ENCODE data around the gene ARHGAP27.
A peak's percentile ranks its signal among the peaks of the same experiment; 100 is the strongest.

ARHGAP27 gene

DNA sequence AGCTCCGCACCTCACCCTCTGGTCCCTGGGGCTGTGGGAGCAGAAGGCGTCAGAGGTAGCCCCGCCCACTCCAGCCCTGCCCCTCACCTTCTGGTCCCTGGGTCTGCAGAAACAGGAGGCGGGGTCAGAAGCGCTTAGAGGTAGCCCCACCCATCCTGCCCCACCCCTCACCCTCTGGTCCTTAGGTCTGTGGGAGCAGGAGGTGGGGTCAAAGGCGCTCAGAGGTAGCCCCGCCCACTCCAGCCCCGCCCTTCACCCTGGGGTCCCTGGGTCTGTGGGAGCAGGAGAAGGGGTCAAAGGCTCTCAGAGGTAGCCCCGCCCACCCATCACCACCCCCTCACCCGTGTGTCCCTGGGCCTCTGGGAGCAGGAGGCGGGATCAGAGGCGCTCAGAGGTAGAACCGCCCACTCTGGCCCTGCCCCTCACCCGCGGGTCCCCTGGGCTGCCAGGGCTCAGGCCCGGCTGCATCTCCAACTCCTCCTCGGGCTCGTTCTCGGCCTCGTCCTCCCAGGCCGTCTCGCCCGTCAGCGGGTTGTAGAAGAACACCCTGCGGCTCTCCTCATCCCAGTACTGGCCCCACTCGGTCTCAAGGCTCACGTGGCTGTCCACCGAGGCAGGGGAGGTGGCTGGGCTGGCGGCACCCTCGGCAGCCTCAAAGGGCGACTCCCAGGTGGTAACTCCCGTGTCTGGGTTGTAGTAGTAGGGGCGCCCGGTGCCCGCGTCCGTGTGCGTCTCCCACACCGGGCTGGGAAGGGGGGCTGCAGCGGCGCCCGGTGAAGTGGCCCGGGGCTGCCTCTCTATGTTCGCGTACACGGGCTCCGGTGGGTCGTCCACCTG is 27.2 kb downstream of the ARHGAP27 start:
- DNase-seq: no peak

- DNase-seq: no peak
These were observed 27.8 kb downstream of the ARHGAP27 start for GRCh38 chr17:45404870-45405249.

- no peak for DNase-seq
These were observed 28.7 kb downstream of the ARHGAP27 start for GRCh38 chr17:45403906-45404490.

DNA sequence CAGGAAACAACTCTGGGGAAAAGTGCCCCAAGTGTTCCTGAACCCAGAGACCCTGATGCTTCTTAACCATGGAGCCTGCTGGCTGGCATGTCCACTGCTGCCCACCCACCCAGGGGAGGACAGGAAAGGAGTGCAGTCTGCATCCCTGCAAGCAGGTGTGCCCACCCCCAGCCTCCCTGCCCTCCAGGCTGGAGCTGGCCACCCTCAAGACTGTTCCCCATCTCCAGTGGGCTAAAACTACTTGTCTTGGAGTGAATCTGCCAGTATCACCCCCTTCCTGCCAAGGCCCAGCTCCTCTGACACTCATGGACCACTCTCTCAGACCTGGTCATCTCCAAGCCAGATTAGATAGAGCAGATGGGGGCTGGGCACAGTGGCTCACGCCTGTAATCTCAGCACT is 29.8 kb downstream of the ARHGAP27 start:
- DNase-seq: no peak

- DNase-seq: no peak
These were observed 33.9 kb downstream of the ARHGAP27 start for GRCh38 chr17:45398800-45399199.

GRCh38 chr17:45397796-45398195 is 34.9 kb downstream of the ARHGAP27 start:
- no peak for DNase-seq

DNA sequence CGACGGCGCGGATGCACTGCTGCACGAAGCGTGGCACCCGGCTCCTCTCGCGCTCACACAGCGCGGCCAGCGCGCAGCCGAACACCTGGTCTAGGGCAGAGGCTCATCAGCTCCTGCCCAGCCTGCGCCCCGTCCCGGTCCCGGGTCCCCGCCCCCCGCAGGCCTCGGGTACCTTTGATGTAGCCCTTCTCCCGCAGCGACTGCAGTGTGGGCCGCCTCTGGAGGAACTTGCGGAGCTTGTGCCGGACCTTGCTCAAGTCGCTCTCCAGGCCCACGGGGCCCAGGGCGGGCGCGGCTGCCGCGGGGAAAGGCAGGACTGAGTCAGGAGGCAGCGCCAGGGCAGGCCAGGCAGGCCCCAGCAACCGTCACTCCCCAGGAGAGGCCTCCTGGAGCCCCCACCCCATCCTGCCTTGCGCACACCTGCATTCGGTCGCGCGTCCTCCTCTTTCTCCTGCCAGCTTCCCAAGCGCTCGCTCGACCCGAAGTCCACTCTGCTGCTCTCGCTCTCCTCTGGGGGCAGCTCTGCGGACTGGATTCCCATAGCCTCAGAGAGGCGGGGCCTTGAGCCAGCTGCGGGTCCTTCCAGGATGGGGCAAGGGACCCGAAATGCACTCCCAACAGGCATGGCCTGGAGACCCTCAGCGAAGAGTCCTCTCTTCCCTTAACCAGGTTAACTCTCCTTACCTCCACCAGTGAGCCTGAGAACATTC is 36.0 kb downstream of the ARHGAP27 start:
- no peak for DNase-seq

- no peak for DNase-seq
These were observed 36.9 kb downstream of the ARHGAP27 start for GRCh38 chr17:45395569-45396415.

GRCh38 chr17:45394913-45395568 is 37.6 kb downstream of the ARHGAP27 start:
- DNase-seq: peak; percentile 83

DNA sequence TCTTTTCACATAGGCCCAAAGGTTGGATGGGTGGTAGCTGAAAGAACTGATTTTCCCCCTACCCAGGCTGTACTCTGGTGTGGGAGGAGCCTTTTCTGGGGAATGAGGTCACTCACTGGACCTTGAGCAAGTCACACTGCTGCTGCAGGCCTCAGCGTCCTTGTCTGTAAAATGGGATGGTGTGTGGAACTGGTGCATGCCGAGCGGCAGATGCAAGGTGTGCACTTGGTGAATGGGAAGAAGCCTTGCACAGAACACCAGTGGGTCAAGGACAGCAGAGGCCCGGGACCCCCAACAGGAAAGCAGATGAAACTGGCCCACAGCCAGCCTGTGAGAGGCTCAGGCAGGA is 38.1 kb downstream of the ARHGAP27 start:
- DNase-seq: no peak

DNA sequence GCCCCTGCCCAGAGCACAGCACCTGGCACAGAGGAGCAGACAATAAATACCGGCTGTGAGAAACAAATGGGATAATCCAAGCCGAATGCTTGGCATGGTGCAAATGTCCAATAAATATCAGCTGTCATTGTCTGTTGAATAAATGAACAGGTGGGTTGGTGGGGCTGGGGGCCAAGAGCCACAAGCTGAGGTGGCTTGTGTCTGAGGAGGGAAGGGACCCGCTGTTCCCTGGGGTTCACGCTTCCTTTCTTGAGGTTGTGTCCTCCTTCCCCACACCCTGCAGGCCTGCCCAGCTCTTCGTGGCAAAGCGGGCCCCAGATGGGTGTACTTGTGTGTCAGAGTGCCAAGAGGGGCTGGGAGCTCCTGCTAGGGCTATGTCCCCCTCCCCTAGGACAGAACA is 38.6 kb downstream of the ARHGAP27 start:
- DNase-seq: peak; percentile 25

GRCh38 chr17:45393411-45393810 is 39.3 kb downstream of the ARHGAP27 start:
- no peak for DNase-seq

- no peak for DNase-seq
These were observed 40.8 kb downstream of the ARHGAP27 start for GRCh38 chr17:45391918-45392317.

DNA sequence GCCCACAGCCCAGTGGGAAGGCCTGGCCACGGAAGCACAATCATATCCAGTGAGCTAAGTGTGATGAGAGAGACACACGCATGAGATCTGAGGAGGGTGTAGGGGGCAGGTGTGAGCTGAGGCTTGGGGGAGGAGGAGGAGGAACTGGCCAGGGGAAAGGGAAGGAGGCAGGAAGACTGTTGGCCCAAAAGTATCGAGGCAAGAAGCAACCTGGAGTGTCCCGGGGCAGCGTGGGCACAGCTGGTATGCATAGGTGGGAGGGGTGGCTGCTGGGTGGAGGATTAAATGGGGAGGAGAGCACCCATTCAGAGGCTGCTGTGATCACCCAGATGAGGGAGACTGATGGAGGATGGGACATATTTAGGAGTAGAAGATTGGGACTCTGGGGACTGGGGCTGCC is 41.4 kb downstream of the ARHGAP27 start:
- no peak for DNase-seq

DNA sequence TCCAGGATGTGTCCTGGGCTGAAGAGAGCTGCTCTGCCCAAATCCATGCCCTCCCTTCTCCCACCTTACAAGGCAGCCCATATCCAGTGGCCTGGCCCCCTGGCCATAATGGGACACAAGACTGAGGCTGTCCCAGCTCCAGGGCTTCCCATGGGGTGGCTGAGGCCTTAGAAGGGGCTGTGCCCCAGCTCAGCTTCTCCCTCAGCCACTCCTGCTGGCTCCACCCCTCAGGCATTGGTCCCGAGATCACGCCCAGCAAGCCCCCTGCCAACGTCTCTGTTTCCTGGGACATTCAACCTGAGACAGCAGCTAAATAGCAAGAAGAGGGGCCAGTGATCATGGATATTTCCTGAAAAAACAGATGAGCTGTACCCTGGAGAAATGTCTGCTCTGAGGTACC is 43.3 kb downstream of the ARHGAP27 start:
- DNase-seq: no peak

- no peak for DNase-seq
These were observed 43.9 kb downstream of the ARHGAP27 start for GRCh38 chr17:45388604-45389325.

GRCh38 chr17:45387739-45388138 is 44.9 kb downstream of the ARHGAP27 start:
- DNase-seq: no peak

DNA sequence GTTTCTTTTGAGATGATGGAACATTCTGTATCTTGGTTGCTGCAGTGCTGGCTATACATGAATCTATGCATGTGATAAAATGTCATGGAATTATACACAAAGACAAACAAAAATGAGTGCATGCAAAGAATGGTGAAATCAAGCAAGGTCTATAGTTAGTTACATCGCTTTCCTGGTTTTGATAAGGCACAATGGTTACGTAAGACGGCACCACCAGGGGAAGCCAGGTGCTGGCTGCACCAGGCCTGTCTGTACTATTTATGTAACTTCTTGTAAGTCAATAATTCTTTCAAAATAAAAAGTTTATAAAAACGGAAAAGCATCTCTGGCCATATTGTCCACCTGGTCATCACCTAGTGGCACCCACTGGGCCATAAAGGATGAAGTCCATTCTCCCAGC is 46.5 kb downstream of the ARHGAP27 start:
- no peak for DNase-seq

GRCh38 chr17:45385331-45385997 is 47.2 kb downstream of the ARHGAP27 start:
- peak; percentile 69 for DNase-seq

GRCh38 chr17:45384789-45385262 is 47.8 kb downstream of the ARHGAP27 start:
- no peak for DNase-seq
